Left kidney (tissue), 2 donors: ENCODE results near the gene ZNF565. TPM values are rescaled to one million over a fixed set of nuclear protein-coding genes. Genes with fewer than 3 reads are reported as not detected.
A peak's percentile ranks its signal among the peaks of the same experiment; 100 is the strongest.
"Not testable (repeated sequence)": the region's sequence is repeated elsewhere in the genome, so short reads cannot be mapped to it uniquely, and the experiment has no call there.

Experiments
- DNase-seq: peaks from one replicate; pipeline ENCODE4 v3.0.0-alpha.2; 2013
- polyA plus RNA-seq: library from polyadenylated mRNA; unstranded; fragments of 120-200 nt; gene quantifications from one replicate; pipeline ENCODE4 v1.2.1, GENCODE V29; 2013; ENCODE audit not compliant: insufficient read length

Gene ZNF565
- polyA plus RNA-seq, 1 donor = 8.1 TPM

DNA sequence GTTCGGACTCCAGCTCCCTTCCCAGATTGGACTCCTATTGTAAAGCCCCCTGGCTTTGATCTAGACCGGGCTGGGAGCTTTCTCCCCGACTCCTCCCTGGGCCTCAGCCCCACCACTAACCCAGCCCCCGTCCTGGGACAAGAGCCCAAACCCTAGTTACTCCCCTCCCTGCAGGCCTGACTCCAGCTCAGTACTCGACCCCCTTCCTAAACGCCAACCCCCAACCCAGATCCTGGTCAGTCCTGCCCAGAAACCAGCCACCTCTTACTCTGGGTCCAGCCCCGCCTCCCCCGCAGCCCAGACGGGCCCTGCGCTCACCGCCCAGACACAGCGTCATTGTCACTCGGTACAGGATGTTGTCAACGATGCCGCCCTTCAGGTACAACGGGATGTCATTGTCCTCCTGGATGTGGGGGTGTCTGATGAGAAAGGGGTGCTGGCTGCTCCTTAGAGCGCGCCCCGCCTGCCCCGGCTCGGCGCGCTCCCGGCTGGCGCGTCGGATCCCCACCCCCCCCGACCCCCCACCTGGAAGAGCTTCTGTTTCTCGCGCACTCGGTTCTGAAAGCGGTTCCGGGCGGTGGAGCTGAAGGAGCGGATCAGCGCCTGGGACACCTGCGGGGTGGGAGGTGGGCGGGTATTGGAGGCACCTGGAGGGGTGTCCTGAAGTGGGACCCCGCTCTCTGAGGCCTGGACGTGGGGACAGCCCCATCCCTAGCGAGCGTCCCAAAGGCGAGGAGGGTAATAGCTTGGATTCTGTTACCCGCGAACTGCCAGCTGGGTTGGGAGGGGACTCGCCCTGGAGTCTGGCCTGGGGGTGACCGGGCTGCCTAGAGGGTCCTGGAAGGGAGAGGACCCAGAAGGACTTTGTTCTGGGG, 63.1 kb downstream of the ZNF565 start:
- peak; percentile 55 for DNase-seq

DNA sequence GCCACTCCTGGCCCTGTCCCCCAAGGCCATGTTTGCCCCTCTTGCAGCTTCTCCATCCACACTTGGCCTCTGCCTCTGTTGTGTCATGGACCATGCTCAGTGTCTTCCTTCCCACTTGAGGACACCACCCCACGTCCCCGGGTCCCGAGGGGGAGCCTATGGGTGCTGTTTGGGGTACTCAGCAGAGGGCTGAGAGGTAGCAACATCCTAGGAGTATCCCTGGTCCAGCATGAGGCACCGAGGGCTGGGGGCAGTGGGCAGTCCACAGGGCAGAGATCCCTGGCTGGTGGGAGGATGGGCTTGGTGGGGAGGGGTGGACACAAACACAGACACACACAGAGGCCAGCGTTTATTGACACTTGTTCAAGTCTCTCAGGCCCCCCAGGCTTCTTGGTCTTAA, 63.9 kb downstream of the ZNF565 start:
- DNase-seq = no peak

DNA sequence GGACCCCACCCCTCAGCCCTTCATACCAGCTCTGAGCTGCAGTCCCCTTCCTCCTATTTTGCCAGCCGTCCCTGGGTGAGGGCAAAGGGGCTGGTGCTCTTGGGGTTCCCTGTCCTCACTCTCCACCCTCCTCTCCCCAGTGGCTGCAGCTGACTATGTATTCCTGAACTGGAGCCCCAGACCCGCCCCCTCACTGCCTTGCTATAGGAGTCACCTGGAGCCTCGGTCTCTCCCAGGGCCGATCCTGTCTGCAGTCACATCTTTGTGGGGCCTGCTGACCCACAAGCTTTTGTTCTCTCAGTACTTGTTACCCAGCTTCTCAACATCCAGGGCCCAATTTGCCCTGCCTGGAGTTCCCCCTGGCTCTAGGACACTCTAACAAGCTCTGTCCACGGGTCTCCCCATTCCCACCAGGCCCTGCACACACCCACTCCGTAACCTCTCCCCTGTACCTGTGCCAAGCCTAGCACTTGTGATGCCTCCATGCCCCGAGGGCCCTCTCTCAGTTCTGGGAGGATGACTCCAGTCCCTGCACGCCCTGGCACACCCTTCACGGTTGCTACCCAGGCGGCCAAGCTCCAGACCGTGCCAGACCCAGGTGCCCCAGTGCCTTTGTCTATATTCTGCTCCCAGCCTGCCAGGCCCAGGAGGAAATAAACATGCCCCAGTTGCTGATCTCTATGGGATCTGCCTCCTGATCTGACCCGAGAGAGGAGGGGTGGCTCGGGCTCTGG, 64.6 kb downstream of the ZNF565 start:
- no peak for DNase-seq

DNA sequence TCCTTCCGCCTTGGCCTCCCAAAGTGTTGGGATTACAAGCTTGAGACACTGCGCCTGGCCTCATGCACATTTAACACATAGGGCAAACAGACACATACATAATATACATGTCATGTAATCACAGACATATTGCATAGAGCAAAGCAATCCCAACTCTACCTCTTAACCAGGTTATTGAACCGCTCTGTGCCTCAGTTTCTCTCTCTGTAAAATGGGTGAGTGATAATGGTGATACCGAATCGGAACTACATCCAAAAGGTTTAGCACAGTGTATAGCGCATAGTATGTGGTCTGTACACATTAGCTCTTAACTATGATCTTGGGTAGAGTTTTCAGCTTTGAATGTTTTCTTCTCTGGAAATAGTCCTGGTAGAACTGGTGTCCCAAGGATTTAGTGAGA, 69.8 kb downstream of the ZNF565 start:
- no peak for DNase-seq

DNA sequence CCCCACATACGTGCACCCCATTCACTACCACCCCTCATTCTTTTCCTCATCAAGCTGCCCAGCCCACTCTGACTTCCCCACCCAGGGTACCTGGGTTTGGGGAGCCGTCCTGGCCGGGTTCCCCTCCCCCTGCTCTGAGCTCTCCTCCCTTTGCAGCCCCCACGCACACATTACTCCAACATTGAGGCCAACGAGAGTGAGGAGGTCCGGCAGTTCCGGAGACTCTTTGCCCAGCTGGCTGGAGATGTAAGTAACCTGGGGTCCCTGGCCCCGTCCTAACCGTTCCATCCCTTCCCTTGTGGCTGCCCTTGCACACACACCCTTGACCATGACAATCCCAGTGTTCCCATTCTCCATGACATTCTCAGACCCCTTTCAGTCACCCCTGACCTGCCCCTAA, 72.0 kb downstream of the ZNF565 start:
- DNase-seq = no peak

DNA sequence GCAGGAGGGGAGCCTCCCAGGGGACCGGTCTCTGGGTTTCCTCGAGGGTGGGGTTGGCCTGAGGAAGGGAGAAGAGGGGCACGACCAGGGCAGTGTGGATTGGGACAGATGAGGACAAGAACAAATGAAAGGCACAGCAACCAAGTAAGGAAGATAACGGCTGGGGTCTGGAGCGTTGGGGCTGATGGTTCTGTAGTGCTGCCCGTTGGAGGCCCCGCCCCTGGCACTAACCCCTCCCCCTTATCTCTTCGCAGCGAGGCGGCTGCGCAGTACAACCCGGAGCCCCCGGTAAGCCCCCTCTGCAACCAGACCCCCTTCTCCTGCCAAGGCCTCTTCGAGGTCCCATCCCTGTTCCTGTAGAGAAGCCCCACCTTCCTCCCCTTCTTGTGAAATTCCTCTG, 72.4 kb downstream of the ZNF565 start:
- DNase-seq = no peak

DNA sequence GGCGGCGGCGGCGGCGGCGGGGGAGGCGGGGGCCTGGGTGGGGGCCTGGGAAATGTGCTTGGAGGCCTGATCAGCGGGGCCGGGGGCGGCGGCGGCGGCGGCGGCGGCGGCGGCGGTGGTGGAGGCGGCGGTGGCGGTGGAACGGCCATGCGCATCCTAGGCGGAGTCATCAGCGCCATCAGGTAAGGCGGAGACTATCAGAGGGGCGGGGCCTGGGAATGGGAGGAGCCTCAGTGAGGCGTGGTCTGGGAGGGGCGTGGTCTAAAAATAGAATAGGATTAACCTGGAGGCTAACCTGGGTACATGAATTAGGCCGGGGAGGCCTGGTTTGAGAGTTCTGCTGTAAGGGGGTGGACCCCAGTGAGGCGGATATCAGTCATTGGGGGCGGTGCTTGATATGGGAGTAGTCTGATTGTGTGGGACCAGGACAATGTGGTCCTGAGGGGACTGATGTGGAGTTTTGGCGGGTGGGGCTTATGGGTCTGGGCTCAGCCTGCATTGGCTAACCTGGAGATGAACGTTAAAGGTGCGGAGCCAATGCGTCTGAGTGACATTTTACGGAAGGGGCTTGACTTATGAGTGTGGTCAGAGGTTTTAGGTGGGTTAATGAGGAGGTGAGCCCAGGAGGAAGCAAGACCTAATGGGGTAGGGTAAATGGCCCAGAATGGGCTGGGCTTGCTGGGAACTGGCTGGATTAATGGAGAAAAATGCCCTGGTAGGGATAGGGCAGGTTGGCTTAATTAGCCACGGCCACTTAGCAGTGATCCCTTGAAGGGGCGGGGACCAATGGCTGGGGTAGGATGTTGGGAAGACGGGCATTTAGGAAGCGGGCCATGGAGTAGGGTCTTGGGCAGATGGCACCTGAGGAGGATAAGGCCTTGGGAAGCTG, 73.2 kb downstream of the ZNF565 start:
- peak; percentile 77 for DNase-seq

DNA sequence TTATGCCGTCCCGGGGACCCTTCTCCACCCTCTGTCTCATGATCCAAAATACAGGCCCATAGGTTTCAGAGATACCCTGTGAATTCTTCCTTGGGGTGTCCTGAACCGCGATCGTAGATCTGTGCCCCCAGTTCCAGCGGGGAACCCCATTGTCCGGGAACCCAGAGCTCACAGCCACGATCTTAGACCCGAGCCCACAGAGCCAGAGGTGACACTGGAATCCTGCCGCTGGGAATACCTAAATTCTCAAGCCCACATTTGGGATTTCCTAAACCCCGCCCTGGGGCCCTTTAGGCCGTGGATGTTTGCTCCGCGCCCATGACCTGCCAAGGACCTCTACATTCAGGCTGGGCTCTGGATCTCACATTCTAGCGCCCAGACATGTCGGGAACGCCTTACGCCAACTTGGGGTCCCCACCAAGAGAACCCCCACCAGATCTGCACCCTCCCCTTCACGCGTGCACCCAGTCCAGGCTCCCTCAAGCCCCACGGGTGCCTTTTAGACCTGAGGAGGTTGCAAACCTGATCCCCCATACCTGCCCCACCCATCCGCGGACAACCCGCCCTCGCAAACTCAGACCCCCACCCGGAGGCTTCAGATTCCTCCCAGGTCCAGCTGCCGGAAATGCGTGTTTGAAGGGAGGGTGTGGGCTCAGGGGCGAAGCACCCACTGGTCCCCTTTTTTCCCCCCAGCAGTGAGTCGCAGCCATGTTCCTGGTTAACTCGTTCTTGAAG, 74.0 kb downstream of the ZNF565 start:
- peak; percentile 36 for DNase-seq

DNA sequence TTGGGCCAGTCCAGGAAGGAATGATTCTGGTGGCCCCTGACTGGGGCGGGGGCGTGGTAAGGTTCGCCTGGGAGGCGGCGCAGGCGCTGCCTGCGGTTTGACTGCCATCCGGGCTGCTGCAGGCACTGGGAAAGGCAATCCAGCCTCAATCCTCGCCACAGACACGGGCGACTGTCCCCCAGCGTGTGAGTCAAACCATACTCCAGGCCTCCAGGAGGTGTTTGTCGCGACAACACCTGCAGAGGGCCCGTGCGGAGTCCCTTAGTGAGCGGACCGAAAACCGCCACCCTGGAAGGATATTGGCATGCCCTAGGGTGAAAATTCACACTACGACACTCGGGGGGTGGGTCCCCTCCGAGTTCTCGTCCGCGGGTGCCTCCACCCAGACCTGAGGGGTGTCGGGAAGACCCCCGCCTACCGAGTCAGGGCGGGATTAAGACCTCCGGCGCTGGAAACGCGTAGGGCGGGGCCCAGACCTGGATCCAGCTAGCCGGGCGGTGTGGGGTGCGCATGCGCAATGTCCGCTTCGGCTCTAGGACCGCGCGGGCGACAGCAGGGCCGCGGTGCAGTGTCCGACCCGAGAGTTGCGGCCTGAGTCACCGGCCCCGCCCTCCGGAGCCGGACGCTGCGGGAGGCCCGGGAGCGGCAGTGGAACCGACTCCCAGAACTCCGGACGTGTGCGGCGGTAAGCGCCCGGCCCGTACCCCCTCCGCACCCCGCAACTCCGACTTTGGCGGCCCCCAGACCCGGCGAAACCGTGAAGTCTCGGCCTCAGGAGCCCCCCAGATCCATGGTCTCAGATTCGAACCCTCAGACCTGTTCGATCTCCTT, 74.8 kb downstream of the ZNF565 start, which contains the start of gene CAPNS1:
Gene CAPNS1 (plus strand): TSS at position 594 of the 831 bp plus-strand sequence. CDS start 946 bp downstream, outside the sequence.
- DNase-seq = peak; percentile 98

DNA sequence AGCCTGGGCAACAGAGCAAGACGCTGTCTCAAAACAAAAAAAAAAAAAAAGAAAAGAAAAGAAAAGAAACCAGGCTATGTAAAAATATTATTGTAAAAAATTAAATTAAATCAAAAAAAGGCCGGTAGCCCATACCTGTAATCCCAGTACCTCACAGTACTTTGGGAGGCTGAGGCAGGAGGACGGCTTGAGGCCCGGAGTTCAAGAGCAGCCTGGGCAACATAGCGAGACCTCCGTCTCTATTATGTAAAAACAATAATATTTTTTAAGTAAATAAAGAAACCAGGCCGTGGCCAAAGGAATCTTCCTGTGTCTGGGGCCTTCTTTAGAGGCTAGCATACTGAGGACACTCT, 75.4 kb downstream of the ZNF565 start:
- DNase-seq = no peak

DNA sequence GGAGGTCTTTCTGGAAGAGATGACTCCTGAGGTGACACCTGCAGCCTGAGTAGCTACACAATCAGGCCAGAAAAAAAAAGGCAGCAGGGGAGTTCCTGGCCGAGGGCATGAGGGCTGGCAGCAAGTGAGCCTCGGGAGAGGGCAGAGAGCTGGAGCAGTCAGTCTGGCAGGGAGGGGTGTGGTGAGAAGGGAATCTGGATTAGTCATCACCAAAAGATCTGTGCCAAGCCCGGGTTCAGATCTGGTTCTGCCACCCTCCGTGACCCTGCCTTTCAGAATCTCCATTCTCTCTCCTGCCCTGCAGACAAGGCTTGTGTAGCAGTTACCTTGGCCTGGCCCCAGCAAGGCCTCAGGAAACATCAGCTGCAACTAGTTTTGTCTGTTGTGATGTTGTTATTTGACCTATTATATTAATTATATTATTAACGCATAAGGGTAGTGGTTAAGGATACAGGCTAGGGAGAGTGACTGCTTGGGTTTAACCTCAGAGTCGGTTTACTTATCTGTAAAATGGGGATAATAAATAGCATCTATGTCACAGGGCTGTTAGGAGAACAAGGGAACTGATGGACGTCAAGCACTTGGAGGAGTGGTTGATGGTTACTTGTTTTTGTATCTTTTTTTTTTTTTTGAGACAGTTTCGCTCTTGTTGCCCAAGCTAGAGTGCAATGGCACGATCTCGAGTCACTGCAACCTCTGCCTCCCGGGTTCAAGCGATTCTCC, 77.3 kb downstream of the ZNF565 start:
- no peak for DNase-seq

DNA sequence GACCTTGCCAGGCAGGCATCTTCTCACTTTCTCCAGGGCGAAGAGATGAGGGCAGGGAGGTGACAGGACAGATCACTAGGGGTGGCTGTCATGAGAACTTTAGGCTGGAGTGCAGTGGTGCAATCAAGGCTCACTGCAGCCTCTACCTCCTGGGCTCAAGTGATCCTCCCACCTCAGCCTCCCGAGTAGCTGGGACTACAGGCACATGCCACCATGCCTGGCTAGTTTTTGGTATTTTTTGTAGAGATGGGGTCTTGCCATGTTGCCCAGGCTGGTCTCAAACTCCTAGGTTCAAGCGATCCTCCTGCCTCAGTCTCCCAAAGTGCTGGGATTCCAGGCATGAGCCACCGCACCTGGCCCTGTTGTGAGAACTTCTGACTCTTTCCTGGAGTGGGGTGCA, 79.6 kb downstream of the ZNF565 start:
- DNase-seq = not testable (repeated sequence)

Other genes with a start within 250 kb of the ZNF565 start
- gene SDHAF1, start 219.5 kb downstream of the ZNF565 start, polyA plus RNA-seq = 9.4 TPM
- 14.0 TPM for gene SYNE4, start 205.9 kb downstream of the ZNF565 start, polyA plus RNA-seq
- 15.3 TPM for gene ALKBH6, start 200.5 kb downstream of the ZNF565 start, polyA plus RNA-seq
- 55.9 TPM for gene CLIP3, start 181.8 kb downstream of the ZNF565 start, polyA plus RNA-seq
- gene THAP8, start 160.4 kb downstream of the ZNF565 start, polyA plus RNA-seq = 9.2 TPM
- gene WDR62, start 159.8 kb downstream of the ZNF565 start, polyA plus RNA-seq = 7.8 TPM
- gene OVOL3, start 103.5 kb downstream of the ZNF565 start, polyA plus RNA-seq = not detected
- gene POLR2I, start 99.8 kb downstream of the ZNF565 start, polyA plus RNA-seq = 42.6 TPM
- gene TBCB, start 99.2 kb downstream of the ZNF565 start, polyA plus RNA-seq = 110 TPM
- 520 TPM for gene CAPNS1, start 74.6 kb downstream of the ZNF565 start, polyA plus RNA-seq
- gene COX7A1, start 62.2 kb downstream of the ZNF565 start, polyA plus RNA-seq = 25.6 TPM
- 155 TPM for gene ZNF146, start 441 bp upstream of the ZNF565 start, polyA plus RNA-seq
- gene ZFP14, start 164.5 kb upstream of the ZNF565 start, polyA plus RNA-seq = 18.2 TPM
- gene ZFP82, start 204.0 kb upstream of the ZNF565 start, polyA plus RNA-seq = 16.9 TPM